HCT116 (cell line): ENCODE results near the gene GSTK1. TPM values are rescaled to one million over a fixed set of nuclear protein-coding genes. Genes with fewer than 3 reads are reported as not detected.

Experiments used
- ATAC-seq: fragments of 200-7000 bp; cut with Tn5 transposase; 2 replicates; pipeline ENCODE4 v1.9.1; 2020; ENCODE audit warnings: mild to moderate bottlenecking, moderate library complexity
- BruUV-seq: library from RNA; stranded (reverse); fragments of 400-500 nt; replicated peaks from 2 replicates; lab custom pipeline; 2021; lab: Mats Ljungman, UMichigan
- CTCF ChIA-PET: fragments of 300-600 bp; sonication (Branson Sonifier 250); formaldehyde crosslinking; loops from one replicate; lab custom pipeline; 2021; ENCODE audit warnings: antibody characterized with exemption; lab: Charles Lee
- POLR2A ChIA-PET: fragments of 300-600, 350-600 bp; sonication (Branson Sonifier 250); formaldehyde crosslinking; loops from one replicate; lab custom pipeline; 2021; ENCODE audit warnings: antibody characterized with exemption; lab: Charles Lee
- RAD21 ChIA-PET, 2 experiments: fragments of 300-600 bp; sonication (Branson Sonifier 250); formaldehyde crosslinking; loops; one replicate each; lab custom pipeline; 2023; ENCODE audit warnings: low total read pairs in 2 of 2; ENCODE audit not compliant: uncharacterized antibody in 2 of 2, unreplicated experiment in 2 of 2, low non-redundant PET in 1 of 2; lab: Charles Lee
- DNase-seq: peaks from one replicate; pipeline ENCODE4 v3.0.0-alpha.2; 2010; ENCODE audit warnings: low read depth, low spot score
- H2AFZ ChIP-seq: fragments of 200-600 bp; shearing (Covaris generic), sonication (generic); 2 replicates; pipeline ENCODE4 v1.6.1; 2017; ENCODE audit warnings: low read depth, mixed run types, mixed read lengths, antibody characterized with exemption, low read length; ENCODE audit not compliant: poor library complexity, severe bottlenecking
- H3K27ac ChIP-seq: 2 replicates; pipeline ENCODE4 v1.5.1; 2012; ENCODE audit warnings: low read depth, low read length
- H3K27me3 ChIP-seq: fragments of 200-600 bp; sonication (generic); 2 replicates; pipeline ENCODE4 v1.6.1; 2016; ENCODE audit warnings: mixed run types, low read length, mixed read lengths; ENCODE audit not compliant: insufficient read depth
- H3K36me3 ChIP-seq, 2 experiments: fragments of 200-500 bp in 1 of 2; fragments of 200-600 bp in 1 of 2; sonication (Bioruptor generic) in 1 of 2; sonication (generic) in 1 of 2; 2 replicates each; pipeline versions ENCODE4 v1.5.1 to v1.6.1; 2014 to 2016; ENCODE audit warnings: low read length in 2 of 2, inconsistent platforms in 1 of 2, mixed read lengths in 1 of 2, mixed run types in 1 of 2; ENCODE audit not compliant: insufficient read depth in 2 of 2, control insufficient read depth in 1 of 2
- H3K4me1 ChIP-seq, 2 experiments: fragments of 200-600 bp in 1 of 2; sonication (generic) in 1 of 2; 2 replicates each; pipeline versions ENCODE4 v1.5.1 to v1.6.1; 2012 to 2017; ENCODE audit warnings: low read length in 2 of 2, inconsistent platforms in 1 of 2, mild to moderate bottlenecking in 1 of 2, mixed read lengths in 1 of 2, mixed run types in 1 of 2, moderate library complexity in 1 of 2; ENCODE audit not compliant: insufficient read depth in 2 of 2, control insufficient read depth in 1 of 2
- H3K4me2 ChIP-seq: fragments of 200-600 bp; sonication (generic); 2 replicates; pipeline ENCODE4 v1.6.1; 2017; ENCODE audit warnings: mixed run types, low read length, mixed read lengths
- H3K4me3 ChIP-seq, 2 experiments: fragments of 200-600 bp in 1 of 2; sonication (generic) in 1 of 2; replicated peaks in 1 of 2; 2 replicates each; pipeline ENCODE4 v1.5.1; 2011 to 2016; ENCODE audit warnings: low read length in 2 of 2, control low read depth in 1 of 2, low read depth in 1 of 2, mild to moderate bottlenecking in 1 of 2, mixed read lengths in 1 of 2, mixed run types in 1 of 2
- H3K79me2 ChIP-seq: fragments of 200-600 bp; sonication (generic); 2 replicates; pipeline ENCODE4 v1.6.1; 2017; ENCODE audit warnings: mild to moderate bottlenecking, mixed run types, low read length, moderate library complexity, mixed read lengths; ENCODE audit not compliant: insufficient read depth
- H3K9ac ChIP-seq: fragments of 200-600 bp; sonication (generic); 2 replicates; pipeline ENCODE4 v1.6.1; 2016; ENCODE audit warnings: low read length, mixed read lengths
- H3K9me2 ChIP-seq: fragments of 200-600 bp; sonication (generic), shearing (Covaris generic); 2 replicates; pipeline ENCODE4 v1.6.1; 2017; ENCODE audit warnings: mixed run types, mild to moderate bottlenecking, moderate library complexity; ENCODE audit not compliant: insufficient read depth
- H3K9me3 ChIP-seq, 2 experiments: fragments of 200-500 bp in 1 of 2; fragments of 200-600 bp in 1 of 2; sonication (Bioruptor generic) in 1 of 2; sonication (generic) in 1 of 2; 2 replicates each; pipeline ENCODE4 v1.6.1; 2014 to 2017; ENCODE audit warnings: low read length in 2 of 2, mixed read lengths in 2 of 2, inconsistent platforms in 1 of 2, low read depth in 1 of 2, mild to moderate bottlenecking in 1 of 2, mixed run types in 1 of 2, moderate library complexity in 1 of 2; ENCODE audit not compliant: control insufficient read depth in 1 of 2, insufficient read depth in 1 of 2
- H4K20me1 ChIP-seq: fragments of 200-600 bp; sonication (generic), shearing (Covaris generic); 2 replicates; pipeline ENCODE4 v1.6.1; 2017; ENCODE audit warnings: mixed run types, mild to moderate bottlenecking, moderate library complexity; ENCODE audit not compliant: insufficient read depth
- ELF1 ChIP-seq: IDR thresholded peaks from 2 replicates; pipeline ENCODE4 v1.6.1; 2012; ENCODE audit warnings: low read depth, borderline replicate concordance
- EZH2phosphoT487 ChIP-seq: fragments of 200-600 bp; IDR thresholded peaks from 2 replicates; pipeline ENCODE4 v1.6.1; 2018; ENCODE audit warnings: antibody characterized with exemption, borderline replicate concordance
- JUND ChIP-seq: IDR thresholded peaks from 2 replicates; pipeline ENCODE4 v1.6.1; 2012
- SP1 ChIP-seq: IDR thresholded peaks from 2 replicates; pipeline ENCODE4 v1.6.1; 2012; ENCODE audit warnings: low read depth
- SRF ChIP-seq: IDR thresholded peaks from 2 replicates; pipeline ENCODE4 v1.6.1; 2012; ENCODE audit warnings: low read depth
- TCF7L2 ChIP-seq: IDR thresholded peaks from 2 replicates; pipeline ENCODE4 v1.7.0; 2011; ENCODE audit warnings: borderline replicate concordance, inconsistent platforms; ENCODE audit not compliant: insufficient read depth, insufficient read length; ENCODE audit errors: extremely low read depth
- ZNF274 ChIP-seq: fragments of 200-500 bp; sonication (Bioruptor generic); IDR thresholded peaks from 2 replicates; pipeline ENCODE4 v1.6.1; 2014; ENCODE audit warnings: mild to moderate bottlenecking, low read depth, low read length, inconsistent platforms
- intact Hi-C: fragments of 100-400 bp; cut with micrococcal nuclease; formaldehyde crosslinking; loops from 2 replicates; pipeline ENCODE4 v1.10.0; 2022
- total RNA-seq: library from RNA; stranded (reverse); gene quantifications from one replicate; pipeline ENCODE4 v1.2.1, GENCODE V29; 2021; ENCODE audit not compliant: unreplicated experiment
- TF ChIP-seq, protein P1 (sequence below): IDR thresholded peaks from 2 replicates; pipeline ENCODE4 v1.6.1; 2012
- TF ChIP-seq, protein P2 (sequence below): IDR thresholded peaks from 2 replicates; pipeline ENCODE4 v1.6.1; 2011; ENCODE audit warnings: mild to moderate bottlenecking, low read length, moderate library complexity; ENCODE audit not compliant: insufficient replicate concordance; ENCODE audit errors: extremely low read depth
- TF ChIP-seq, protein P3 (sequence below): IDR thresholded peaks from 2 replicates; pipeline ENCODE4 v1.6.1; 2012; ENCODE audit warnings: low read depth

Gene GSTK1
- total RNA-seq, 1 experiment from 2014 or later: 83.6 TPM

DNA sequence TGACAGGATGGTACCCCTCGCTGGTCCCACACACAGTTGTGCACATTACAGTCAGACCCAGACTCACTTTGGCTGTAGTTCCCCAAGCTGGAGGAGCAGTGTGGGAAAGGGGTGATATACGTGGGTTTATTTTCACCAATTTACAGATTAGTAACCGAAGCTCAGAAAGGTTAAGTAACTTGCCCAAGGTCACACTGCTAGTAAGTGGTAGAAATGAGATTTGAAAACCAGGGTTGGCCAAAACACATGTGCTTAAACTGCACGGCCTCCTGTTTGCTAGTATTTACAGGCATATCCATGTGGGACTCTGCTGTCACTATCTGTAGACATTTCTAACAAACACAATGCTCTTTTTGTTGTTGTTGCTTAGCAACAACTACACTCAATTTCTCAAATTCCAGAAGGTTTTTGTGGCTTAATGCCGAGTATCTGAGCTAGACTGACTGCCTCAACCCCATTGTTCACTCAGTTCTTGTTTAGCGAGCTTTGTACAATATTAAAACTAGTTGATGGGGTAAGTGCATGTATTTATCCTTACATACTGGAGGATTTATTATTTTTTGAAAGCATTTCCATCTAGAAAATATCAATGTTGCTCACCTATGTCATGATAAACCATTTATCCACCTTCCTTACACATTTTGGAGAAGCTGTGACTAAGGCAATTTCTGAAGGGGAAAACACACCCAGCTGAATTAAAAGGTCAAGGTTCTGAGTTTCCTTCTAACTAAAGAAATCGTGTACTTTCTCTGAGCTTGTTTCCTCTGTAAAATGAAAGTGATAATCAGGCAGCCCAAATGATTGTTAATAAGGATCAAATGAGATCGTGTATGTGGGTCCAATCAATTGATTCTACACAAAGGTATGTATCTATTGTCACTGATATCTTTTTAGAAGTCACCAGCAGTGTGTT lies 16.2 kb downstream of the GSTK1 start:
- ATAC-seq (peak; percentile 66), DNase-seq (no peak)
- no peaks in the 10 kb centered on the region for H3K79me2 ChIP-seq
- no peaks in the 10 kb centered on the region for H3K9me2 ChIP-seq
- H4K20me1 ChIP-seq: no peaks in the 10 kb centered on the region
- H2AFZ ChIP-seq: peak overlapping the region; percentile 68
- no peak overlapping the region for H3K27ac ChIP-seq
- no peaks in the 10 kb centered on the region for H3K9me3 ChIP-seq
- no peak overlapping the region for H3K4me3 ChIP-seq
- no peaks in the 10 kb centered on the region for H3K36me3 ChIP-seq
- no peak for TF ChIP-seq EZH2phosphoT487
- TF ChIP-seq SP1: peak; percentile 10; the same call in 1 of the 2 replicates
- intact Hi-C loops: no loop called here
- BruUV-seq: no TSS peak
- ChIA-PET POLR2A (interaction anchor here (0.7 to 1.2 kb wide), 4 partner anchors 9 to 19 kb away, joined by 3 to 4 read pairs (median 3); partner anchors contain the start of genes CASP2 and GSTK1), CTCF (interaction anchor here (1.2 to 1.3 kb wide), 2 partner anchors 39 to 64 kb away, joined by 3 to 4 read pairs; no protein-coding TSS in a partner anchor), RAD21 (no interaction called here)
- peaks cover 11 to 28% of the 10 kb centered on the region in 2 experiments for H3K4me1 ChIP-seq
- H3K4me2 ChIP-seq: peak overlapping the region; percentile 25
- no peaks in the 10 kb centered on the region for H3K27me3 ChIP-seq
- 0 out of 2 replicates have a peak overlapping the region, but pooled peaks have one; percentile 1 for H3K9ac ChIP-seq

DNA sequence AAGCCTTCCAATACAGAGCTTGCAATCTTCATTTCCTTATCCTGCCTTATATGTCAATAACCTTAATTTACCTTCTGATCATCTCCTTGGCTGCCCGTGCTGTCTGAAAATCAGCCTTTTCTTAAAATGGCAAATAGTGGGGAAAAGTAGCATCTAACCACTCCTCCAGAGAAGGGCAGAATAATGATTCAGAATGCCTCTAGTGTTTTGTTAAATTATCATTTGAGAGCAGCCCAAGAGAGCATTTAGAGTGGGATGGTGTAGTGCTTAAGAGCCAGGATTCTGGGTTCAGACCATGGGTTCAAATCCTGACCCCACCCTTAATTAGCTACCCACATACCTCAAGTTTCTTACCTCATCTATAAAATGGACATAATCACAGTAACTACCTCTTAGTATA lies 16.9 kb downstream of the GSTK1 start:
- Histone ChIP-seq H3K9ac (no peak overlapping the region), H3K4me1 (peaks cover 13 to 35% of the 10 kb centered on the region in 2 experiments), H2AFZ (no peak overlapping the region), H3K79me2 (no peaks in the 10 kb centered on the region), H3K36me3 (no peaks in the 10 kb centered on the region), H3K9me3 (no peaks in the 10 kb centered on the region), H3K27me3 (no peaks in the 10 kb centered on the region), H4K20me1 (no peaks in the 10 kb centered on the region), H3K9me2 (no peaks in the 10 kb centered on the region), H3K4me2 (peak overlapping the region; percentile 25; the same call in 1 of the 2 replicates), H3K27ac (no peak overlapping the region), H3K4me3 (no peak overlapping the region)
- intact Hi-C loops: no loop called here
- ChIA-PET CTCF (interaction anchor here (1.2 to 1.3 kb wide), 2 partner anchors 39 to 65 kb away, joined by 3 to 4 read pairs; no protein-coding TSS in a partner anchor), POLR2A (interaction anchor here (0.9 to 1.2 kb wide), 2 partner anchors 8 to 17 kb away, joined by 3 to 4 read pairs; partner anchors contain the start of genes CASP2 and GSTK1), RAD21 (no interaction called here)
- no peak for DNase-seq
- ATAC-seq: no peak
- BruUV-seq: no TSS peak
- TF ChIP-seq TCF7L2 (no peak), EZH2phosphoT487 (no peak), JUND (no peak), ZNF274 (no peak), SP1 (no peak), ELF1 (no peak), SRF (no peak)
- TF ChIP-seq, protein P1, sequence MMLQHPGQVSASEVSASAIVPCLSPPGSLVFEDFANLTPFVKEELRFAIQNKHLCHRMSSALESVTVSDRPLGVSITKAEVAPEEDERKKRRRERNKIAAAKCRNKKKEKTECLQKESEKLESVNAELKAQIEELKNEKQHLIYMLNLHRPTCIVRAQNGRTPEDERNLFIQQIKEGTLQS: no peak
- TF ChIP-seq, protein P2, sequence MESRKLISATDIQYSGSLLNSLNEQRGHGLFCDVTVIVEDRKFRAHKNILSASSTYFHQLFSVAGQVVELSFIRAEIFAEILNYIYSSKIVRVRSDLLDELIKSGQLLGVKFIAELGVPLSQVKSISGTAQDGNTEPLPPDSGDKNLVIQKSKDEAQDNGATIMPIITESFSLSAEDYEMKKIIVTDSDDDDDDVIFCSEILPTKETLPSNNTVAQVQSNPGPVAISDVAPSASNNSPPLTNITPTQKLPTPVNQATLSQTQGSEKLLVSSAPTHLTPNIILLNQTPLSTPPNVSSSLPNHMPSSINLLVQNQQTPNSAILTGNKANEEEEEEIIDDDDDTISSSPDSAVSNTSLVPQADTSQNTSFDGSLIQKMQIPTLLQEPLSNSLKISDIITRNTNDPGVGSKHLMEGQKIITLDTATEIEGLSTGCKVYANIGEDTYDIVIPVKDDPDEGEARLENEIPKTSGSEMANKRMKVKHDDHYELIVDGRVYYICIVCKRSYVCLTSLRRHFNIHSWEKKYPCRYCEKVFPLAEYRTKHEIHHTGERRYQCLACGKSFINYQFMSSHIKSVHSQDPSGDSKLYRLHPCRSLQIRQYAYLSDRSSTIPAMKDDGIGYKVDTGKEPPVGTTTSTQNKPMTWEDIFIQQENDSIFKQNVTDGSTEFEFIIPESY: no peak
- TF ChIP-seq, protein P3, sequence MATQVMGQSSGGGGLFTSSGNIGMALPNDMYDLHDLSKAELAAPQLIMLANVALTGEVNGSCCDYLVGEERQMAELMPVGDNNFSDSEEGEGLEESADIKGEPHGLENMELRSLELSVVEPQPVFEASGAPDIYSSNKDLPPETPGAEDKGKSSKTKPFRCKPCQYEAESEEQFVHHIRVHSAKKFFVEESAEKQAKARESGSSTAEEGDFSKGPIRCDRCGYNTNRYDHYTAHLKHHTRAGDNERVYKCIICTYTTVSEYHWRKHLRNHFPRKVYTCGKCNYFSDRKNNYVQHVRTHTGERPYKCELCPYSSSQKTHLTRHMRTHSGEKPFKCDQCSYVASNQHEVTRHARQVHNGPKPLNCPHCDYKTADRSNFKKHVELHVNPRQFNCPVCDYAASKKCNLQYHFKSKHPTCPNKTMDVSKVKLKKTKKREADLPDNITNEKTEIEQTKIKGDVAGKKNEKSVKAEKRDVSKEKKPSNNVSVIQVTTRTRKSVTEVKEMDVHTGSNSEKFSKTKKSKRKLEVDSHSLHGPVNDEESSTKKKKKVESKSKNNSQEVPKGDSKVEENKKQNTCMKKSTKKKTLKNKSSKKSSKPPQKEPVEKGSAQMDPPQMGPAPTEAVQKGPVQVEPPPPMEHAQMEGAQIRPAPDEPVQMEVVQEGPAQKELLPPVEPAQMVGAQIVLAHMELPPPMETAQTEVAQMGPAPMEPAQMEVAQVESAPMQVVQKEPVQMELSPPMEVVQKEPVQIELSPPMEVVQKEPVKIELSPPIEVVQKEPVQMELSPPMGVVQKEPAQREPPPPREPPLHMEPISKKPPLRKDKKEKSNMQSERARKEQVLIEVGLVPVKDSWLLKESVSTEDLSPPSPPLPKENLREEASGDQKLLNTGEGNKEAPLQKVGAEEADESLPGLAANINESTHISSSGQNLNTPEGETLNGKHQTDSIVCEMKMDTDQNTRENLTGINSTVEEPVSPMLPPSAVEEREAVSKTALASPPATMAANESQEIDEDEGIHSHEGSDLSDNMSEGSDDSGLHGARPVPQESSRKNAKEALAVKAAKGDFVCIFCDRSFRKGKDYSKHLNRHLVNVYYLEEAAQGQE: no peak
